NCI-H1436 treated with DMSO at 0.1 percent for 48 hours (cell line): ENCODE measurements around the gene RXRA.

ENCODE experiments used
- DNase-seq: peaks from one replicate; lab custom pipeline; 2025; lab: John Stamatoyannopoulos, UW

Gene RXRA

DNA sequence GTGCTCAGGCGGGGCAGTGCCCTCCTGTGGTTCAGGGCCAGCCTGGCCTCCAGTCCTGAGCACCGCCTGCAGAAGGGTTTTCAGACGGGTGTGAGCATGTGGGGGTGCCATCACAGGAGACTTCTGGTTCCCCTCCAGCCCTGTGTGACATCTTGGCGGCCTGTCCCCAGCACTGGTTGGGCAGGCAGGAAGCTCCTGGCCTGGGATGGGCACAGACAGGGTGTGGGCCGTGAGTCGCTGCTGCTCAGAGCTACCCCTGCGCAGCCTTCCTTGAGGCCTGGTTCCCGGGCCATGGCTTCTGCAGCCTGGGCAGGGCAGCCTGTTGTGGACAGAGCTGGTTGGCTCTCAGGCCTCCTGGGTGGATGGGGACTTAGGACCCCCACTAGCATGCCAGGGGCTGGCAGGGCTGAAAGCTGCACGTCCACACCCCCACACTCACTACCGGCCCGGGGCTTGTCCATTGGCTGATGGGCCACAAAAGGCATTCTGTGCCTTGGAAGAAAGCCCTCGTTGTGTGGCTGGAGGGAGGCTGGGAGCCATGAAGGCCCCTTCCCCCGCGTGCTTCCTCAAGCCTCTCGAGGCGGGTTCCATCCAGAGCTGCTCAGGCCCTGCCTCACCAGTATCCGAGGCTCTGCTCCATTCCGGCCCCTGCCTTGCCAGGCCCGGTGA lies 58.7 kb downstream of the RXRA start:
- no peak for DNase-seq

DNA sequence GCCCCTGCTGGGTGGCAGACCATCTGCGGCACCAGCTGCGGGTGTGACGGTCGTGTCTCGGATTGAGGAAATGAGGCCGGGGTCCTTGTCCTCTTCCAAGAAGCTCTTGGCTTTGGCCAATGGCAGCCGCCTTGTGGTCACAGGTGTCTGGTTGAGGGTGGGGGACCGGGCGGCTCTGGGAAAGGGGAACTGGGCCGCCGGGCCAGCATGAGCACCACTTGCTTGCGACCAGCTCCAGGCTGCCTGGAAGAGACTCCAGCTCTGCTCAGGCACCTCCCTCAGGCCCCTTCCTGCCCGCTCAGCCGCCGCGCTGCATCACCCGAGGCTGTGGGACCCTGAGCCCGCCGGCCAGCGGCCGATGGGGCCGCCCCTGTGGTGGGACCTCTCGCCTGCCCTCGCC lies 59.7 kb downstream of the RXRA start:
- no peak for DNase-seq

DNA sequence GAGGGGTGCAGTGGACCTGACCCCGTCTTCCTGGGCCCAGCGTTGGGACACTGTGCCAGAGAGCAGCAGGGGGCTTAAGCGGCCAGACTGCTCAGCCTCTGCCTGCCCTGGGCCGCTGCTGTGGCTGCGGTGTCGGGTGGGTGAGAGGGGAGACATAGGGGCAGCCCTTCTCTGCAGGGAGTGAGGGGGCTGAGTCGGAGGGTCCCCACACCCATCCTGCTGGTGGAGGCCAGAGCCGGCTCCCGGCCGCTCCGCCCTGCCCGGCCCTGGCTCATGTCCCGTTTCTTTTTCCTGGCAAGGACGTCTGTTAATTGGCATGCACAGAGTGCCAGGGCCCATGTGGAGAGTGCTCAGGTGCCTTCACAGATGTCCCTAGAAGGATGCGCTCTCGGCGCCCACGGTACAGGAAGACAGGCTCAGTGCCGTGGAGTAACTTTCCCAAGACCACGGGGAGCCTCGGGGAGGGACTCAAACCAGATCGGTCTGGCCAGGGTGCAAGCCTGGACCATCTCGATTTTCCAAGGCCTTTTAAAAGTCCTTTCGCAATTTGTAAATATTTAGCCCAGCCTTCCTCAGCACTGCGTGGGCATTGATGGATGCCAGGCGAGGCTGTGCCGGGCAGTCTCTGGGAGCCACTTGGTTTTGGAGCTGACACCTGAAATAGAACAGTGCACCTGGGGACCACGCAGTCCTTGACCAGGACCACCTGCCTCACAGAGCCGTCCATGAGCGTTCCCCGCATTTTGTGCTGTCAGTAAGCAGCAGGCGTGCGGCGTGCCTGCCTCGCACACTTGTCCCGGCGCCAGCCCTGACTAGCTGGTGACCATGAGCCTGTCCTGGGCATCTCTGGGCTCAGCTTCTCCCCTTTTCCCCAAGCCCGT lies 60.9 kb downstream of the RXRA start:
- no peak for DNase-seq

DNA sequence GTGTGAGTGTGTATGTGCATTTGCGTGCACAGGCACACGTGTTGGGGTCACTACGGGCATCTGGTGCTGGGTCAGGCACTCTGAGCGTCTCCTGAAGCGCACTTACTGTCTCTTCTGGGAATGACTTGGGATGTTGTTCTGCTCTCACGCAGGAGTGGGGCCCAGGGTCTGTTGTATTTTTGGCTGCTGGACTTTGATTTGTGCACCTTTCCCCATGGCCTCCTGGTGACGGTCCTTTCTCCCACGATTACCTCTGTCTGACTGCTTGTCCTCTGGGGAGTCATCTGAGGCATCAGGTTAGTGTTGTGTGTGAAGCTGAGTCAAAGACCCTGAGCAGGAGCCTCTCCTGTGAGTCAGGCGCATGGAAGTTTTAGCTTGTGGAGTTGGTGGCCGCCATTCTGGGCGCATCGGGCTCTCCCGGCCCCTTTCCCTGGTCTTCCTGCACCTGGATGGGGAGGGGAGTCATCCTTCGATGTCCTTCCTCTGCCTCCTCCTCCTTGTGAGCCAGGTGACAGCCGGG lies 62.1 kb downstream of the RXRA start:
- DNase-seq: no peak

DNA sequence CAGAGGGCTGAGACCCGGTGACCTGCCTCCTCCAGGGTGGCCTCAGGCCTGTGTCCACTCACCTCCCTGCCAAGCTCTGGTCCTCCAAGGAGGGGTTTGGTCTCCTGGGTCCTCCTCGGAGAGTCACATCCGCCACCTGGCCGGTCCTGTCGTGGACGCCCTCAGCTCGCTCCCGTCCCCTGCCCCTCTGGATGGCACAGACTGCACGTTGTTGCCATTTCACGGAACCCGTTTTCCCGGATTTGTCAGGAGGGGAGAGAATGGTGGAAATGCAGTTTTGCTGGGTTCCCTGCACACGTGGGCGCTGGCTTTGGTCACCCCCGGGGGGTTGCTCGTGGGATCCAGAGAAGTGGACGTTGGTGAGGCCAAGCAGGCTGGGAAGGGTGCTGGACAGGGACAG lies 62.7 kb downstream of the RXRA start:
- DNase-seq: no peak

DNA sequence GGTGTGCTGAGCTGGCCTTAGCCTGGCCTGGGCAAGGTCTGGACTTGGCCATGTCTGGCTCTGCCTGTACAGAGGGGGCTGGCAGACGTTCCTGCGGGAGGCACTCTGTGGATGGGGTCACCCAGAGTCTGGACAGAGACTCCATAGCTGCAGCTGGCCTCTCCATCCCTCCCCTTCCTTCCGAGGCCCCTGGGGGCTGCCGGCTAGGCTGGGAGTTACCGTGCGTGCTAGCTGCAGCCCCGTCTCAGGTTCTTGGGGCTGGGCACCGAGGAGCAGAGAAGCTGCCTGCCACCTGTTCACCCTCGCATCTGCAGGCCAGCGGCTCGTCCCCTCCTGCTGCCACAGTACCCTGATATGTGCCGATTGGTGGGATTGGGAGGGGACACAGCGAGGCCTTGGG lies 63.4 kb downstream of the RXRA start:
- no peak for DNase-seq

DNA sequence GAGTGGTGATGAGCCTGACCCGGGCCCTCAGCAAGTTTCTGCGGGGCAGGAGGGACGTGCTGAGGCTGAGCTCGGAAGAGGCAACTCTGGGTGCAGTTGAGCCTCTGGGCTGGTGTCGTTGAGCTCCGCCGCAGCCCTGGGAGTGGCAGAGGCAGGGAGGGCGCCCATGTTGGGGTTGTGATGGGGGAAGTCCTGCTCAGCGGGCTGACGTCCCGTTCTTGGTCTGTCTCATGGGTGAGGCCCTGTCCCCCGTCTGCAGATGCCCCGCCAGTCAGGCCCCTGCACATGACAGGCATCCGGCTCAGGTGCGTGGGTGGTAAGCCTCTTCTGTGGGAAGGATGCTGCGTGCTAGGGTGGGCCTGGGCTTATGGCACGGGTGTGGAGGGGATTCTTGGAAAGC lies 64.3 kb downstream of the RXRA start:
- no peak for DNase-seq

DNA sequence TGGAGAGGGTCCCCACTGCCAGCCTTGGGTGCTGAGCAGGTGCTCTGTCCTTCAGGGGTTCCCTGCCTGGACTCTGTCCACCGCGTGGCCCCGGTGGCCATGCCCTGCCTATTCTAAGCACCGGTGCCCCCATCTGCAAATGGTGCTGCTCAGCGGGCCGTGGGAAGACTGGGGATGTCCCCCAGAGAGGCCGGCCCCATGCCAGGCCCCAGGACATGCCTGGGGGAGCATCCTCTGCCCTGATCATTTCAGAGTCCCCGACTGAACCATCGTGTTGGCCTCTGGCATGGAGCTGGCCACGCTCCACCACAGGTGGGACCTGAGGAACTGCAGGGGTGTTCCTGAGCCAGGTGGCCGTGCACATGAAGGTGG lies 64.7 kb downstream of the RXRA start:
- no peak for DNase-seq

DNA sequence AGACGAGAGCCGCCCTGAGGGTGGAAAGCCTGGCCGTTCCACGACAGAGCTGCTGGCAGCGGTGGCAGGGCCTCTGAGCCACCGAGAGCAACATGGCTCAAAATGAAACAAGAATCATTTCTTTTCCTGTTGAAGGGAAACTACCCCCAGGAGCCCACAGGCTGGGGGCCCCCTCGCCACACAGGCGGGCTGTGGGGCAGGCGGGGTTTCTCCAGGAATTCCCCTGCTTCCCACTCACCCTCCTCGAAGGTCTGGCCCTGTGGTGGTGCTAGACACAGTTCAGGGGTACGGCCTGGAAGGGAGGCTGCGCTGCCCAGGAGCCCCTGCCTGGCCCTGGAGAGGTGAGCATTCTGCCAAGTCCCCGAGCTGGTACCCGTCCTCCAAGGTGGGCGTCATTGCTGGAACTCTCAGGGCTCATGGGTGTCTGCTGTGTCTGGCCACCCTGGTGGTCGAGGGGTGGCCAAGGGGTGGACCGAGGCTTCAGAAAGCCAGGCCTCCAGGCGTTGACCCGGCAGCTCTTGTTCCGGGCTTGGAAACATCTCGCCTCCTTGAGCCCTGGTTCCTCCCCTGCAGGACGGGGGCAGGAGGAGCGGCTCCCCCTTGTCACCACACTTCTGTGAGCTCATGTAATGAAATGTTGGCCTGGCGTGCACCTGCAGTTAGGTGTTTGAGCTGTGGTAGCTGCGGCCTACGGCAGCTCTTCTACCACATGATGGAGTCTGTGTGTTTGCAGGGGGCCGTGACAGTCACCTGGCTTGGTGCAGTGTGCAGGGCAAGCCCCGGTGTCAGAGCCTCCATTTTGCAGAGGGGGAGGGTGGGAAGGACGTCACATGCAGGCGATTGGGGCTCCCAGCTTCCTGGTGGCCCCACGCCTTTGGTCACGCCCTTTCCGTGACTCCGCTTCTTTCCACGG lies 65.3 kb downstream of the RXRA start:
- no peak for DNase-seq

DNA sequence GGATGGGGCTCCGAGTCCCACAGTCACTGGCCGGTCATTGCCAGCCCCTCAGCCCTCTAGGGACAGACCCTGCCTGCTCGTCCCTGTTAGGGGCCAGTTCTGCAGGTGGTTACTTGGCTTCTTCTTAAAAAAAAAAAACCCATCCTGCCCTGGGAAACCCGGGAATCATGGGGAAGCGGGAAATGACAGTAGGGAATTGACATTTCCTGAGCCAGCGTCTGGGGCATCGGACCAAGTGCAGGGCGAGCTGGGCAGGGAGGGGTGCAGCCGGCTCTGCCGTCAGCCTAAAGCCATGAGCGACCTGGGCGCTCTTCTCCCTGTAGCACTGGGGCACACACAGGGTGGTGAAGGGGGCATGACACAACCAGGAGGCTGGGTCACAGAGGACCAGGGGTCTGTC lies 66.6 kb downstream of the RXRA start:
- DNase-seq: no peak

DNA sequence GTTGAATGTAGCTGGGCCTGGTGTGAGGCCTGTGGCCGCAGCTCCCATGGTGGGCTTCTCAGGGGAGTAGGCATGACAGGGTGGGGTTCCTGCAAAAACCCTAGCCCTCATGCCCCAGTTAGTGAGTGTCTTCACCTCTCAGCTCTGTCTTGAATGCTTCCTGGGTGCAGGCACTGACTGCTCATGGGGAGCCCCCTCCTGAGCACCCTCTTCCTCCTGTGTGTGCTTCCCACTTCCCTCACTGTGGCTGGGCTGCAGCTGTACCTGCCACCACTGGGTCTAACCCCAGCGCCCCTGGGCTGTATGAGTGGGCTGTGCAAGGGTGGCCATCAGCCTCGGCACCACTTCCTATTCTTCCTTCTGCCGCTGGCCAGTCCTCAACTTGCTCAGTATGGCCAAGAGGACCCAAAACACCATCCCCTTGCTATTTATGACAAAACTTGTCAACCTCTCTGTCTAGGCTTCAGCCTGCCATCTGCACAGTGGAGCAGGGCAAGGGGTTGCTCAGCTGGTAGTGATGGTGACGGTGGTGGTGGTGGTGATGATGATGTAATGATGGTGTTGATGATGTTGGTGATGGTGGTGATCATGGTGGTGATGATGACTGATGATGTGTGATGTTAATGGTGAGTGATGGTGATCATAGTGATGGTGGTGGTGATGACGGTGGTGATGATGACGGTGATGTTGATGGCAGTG lies 67.5 kb downstream of the RXRA start:
- no peak for DNase-seq

DNA sequence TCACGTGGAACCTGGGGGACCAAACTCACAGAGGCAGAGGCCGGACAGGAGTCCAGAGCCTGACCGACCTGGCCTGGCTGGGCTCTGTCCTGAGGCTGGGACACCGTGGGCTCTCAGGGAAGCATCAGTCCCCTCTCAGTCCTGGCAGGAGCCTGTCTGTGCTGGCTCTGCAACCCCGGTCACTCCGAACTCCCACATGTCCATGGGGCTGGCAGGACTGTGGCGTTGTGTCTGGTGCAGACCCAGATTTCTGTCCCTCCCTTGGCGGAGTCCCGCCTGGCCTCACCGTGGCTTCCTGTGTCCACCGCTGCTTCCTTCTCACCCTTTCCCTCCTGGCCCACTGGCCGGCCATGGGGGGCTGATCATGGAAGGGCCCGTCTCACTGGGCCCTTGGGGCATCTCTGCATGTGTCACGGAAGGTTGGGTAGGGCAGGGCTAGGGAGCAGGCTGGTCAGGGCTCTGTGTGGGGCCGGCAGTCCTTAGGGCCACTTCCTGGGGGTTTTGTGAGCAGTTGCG lies 68.8 kb downstream of the RXRA start:
- DNase-seq: no peak

DNA sequence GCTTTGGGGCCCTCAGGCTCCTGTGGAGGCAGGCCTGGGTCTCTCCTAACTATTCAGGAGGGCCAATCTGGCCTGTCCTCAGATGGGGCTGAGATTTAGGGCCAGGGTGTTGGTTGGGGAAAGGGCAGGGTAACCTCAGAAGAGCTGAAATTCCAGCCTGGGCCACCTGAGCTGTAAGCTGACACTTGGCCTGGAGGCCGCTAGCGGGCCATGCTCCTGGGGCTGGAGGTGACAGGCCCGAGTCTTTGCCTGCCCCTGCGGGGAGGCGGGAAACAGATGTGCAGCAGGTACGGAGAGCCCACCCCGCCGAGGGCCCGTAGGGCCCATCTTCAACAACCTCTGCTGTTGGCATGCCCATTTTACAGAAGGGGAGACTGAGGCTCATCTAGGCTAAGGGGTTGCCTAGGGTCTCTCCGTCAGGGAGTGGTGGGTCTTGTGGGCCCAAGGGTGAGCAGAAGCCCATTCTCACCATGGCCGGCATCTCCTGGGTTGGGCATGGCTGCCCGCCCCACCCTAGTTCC lies 69.5 kb downstream of the RXRA start:
- no peak for DNase-seq

DNA sequence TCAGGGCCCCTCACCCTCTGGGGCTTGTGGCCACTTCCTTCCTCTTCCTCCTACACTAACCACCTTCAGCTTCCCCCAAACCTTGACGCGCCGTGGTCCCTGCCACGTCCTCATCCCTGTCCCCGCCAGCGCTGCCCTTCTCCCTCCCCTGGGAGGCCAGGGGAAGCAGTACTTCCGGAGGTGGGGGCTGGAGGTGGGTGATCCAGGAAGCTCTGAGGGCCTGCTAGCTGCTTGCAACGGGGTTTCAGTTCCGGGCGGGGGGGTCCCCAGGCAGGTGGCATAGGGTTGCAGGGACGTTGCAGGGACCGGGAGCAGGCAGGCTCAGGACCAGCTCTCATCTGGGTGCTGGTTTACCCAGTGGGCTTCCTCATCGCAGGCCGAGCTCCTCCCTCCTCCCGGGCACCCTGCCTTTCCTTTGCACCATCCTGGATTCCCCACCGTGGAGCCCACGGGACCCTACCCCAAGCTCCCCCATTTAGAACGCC lies 70.0 kb downstream of the RXRA start:
- DNase-seq: no peak

DNA sequence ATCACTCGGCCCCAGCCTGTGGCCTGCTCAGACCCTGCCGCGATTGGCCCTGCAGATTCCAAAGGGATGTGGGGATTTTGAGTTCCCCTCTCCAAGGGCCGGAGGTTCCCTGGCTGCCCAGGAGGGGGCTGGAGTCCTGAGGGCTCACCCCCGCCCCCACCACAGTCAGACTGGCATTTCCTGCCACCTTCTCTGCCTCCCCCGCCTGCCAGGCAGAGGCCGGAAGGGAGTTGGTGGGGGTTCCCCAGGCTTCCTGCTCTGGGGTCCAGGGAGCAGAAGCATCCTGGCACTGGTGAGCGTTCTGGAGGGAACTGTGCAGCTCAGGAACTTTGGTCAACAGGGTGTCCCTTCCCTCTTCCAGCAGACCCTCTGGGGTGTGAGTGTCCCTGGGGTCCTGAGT lies 70.6 kb downstream of the RXRA start:
- no peak for DNase-seq

DNA sequence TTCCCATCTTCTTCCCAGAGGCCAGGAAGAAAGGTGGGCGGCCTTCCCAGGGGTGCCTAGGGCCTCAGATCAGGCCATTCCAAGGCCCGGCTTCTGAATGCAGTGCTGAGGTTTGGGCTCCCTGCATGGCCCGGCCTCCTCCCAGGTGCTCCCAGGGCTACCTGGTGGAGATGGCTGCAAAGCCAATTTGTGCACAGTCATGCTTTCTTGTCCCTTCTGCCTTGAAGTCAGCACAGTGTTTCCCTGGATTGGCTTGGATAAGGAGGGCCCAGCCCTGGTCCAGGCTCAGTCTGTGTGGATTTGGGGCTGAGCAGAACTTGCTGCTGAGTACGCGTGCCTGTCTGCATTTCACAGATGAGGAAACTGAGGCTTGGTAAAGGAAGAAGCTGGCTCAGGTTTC lies 72.5 kb downstream of the RXRA start:
- no peak for DNase-seq

DNA sequence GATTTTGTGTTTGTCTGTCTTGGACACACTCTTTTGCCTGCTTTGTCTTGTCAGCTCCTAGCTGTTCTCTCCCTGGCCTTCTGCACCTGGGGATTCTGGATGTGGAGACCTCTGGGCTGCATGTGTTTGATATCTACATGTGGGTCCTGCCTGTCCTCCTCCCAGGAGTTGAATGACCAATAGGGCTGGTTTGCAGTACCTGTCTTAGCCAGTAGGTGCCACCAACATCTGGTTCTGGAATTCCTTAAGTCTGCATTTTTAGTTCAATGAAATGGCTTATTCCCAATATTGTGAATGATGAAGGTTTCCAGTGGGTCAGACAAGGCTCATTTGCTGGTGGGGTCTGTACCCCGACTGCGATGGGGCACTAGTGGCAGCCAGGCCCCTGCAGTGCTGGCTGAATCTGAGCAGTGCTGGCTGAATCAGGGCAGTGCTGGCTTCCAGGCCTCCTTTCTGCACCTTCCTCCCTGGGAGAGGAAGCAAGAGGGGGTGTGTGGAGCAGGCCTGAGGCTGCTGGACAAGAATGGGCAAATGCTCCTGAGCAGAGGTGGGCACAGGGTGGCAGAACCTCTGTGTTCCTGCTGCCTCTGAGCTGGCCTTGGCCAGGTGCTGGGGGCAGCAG lies 73.3 kb downstream of the RXRA start:
- DNase-seq: no peak

DNA sequence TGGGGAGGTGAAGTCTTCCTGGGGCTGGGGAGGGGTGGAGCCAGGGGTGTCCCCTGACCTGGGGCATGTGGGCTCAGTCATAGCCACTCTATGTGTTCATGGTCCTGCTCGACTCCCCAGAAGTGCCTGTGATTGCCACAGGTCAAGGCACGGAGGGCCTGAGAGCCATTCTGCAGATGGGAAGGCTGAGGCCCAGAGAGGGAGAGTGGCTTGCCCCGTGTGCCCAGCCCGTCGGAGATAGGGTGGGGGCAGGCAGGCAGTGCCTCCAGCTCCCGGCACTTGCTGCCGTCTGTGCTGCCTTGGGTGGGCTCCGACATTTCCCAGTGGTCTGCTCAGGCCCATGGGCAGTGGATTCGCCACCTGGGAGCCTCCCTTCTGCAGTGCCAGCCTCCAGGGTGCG lies 74.0 kb downstream of the RXRA start:
- DNase-seq: no peak

DNA sequence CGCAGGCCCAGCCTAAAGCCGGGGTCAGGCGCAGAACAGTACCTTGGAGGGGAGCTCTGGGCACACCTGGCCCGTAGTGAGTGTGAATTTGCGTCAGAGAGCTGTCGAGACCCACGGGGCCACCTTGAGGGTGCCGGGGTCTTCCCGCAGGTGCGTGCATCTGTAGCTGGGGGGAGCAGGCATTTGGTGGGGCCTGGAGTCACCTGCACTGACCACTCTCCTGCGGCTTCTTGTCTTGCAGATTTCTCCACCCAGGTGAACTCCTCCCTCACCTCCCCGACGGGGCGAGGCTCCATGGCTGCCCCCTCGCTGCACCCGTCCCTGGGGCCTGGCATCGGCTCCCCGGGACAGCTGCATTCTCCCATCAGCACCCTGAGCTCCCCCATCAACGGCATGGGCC lies 75.1 kb downstream of the RXRA start:
- no peak for DNase-seq

DNA sequence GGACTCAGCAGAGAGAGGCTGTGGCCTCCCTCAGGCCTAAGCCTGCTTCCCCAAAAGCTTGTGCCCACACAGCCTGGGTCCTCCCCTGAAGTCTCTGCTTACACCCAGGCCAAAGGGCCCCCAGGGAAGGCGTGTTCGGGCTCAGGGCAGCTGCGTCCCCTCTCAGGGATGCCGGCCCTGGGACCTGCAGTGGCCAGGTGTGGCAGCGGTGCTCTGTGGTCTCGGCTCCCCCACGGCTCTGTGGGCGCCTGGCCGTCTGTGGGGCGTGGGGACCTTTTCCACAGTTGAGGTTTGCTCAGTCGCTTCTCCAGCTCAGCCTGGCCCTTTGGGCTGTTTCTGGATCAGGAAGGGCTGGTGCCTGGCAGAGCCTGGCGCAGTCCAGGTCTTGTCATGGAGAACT lies 75.9 kb downstream of the RXRA start:
- DNase-seq: no peak

DNA sequence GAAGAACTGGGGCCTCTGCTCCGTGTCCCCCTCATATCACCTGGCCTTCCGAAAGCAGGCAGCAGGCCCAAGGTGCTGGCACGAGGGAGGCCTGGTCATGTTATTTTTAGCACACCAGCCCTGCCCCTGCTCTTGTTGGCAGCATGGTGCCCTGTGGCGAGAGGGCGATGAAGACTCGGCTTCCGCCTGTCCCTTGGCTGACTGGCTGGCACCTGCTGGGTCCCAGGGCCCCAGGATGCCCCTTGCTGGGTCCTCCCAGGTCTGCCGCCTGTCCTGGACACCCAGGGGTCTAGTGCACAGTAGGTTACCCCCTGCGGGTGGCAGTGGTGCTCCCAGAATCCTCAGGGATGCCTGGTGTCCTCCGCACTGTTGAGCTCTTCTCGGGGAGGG lies 77.0 kb downstream of the RXRA start:
- no peak for DNase-seq
